Caco-2 (cell line): ENCODE data around the gene ATP1A1. TPM values are rescaled to one million over a fixed set of nuclear protein-coding genes. Genes with fewer than 3 reads are reported as not detected.

Experiments used
- Bru-seq: library from RNA; stranded (reverse); fragments of 400-500 nt; gene quantifications from one replicate; lab custom pipeline; 2021; lab: Mats Ljungman, UMichigan
- BruChase-seq, 2 experiments: library from RNA; stranded (reverse); fragments of 400-500 nt; gene quantifications; one replicate each; lab custom pipeline; 2021; lab: Mats Ljungman, UMichigan
- BruUV-seq: library from RNA; stranded (reverse); fragments of 400-500 nt; replicated peaks from 2 replicates; lab custom pipeline; 2021; lab: Mats Ljungman, UMichigan
- CTCF ChIA-PET: fragments of 300-600 bp; sonication (Branson Sonifier 250); formaldehyde crosslinking; loops from one replicate; lab custom pipeline; 2022; ENCODE audit warnings: antibody characterized with exemption; lab: Charles Lee
- POLR2A ChIA-PET: fragments of 300-600 bp; sonication (Branson Sonifier 250); formaldehyde crosslinking; loops from one replicate; lab custom pipeline; 2022; ENCODE audit warnings: antibody characterized with exemption; lab: Charles Lee
- DNase-seq, 2 experiments: peaks; one replicate each; pipeline versions ENCODE4 v3.0.0 to v3.0.0-alpha.2; 2020 to 2022
- H3K27me3 ChIP-seq: replicated peaks from 2 replicates; pipeline ENCODE4 v1.6.0; 2011; ENCODE audit warnings: low read length; ENCODE audit not compliant: control insufficient read depth, insufficient read depth
- H3K36me3 ChIP-seq: 2 replicates; pipeline ENCODE4 v1.5.1; 2011; ENCODE audit warnings: low read length; ENCODE audit not compliant: control insufficient read depth, insufficient read depth
- H3K4me1 ChIP-seq: fragments of 250-450 bp; sonication (Bioruptor Pico); 2 replicates; pipeline ENCODE4 v1.5.1; 2020; ENCODE audit warnings: mild to moderate bottlenecking
- H3K4me3 ChIP-seq: 2 replicates; pipeline ENCODE4 v1.5.1; 2011; ENCODE audit warnings: low read depth, mild to moderate bottlenecking, control low read depth, low read length
- H3K9me3 ChIP-seq: fragments of 250-450 bp; sonication (Bioruptor Pico); 2 replicates; pipeline ENCODE4 v1.5.1; 2020; ENCODE audit warnings: mild to moderate bottlenecking, moderate library complexity
- H3K27ac Mint-ChIP-seq: one replicate; pipeline ENCODE4 v1.8.0; 2022; ENCODE audit warnings: mixed read lengths; ENCODE audit not compliant: unreplicated experiment
- H3K27me3 Mint-ChIP-seq: one replicate; pipeline ENCODE4 v1.8.0; 2022; ENCODE audit warnings: mixed read lengths; ENCODE audit not compliant: insufficient read depth, unreplicated experiment
- H3K36me3 Mint-ChIP-seq: one replicate; pipeline ENCODE4 v1.8.0; 2022; ENCODE audit warnings: mild to moderate bottlenecking, mixed read lengths; ENCODE audit not compliant: insufficient read depth, unreplicated experiment
- H3K4me1 Mint-ChIP-seq: one replicate; pipeline ENCODE4 v1.8.0; 2022; ENCODE audit warnings: low read depth, mixed read lengths; ENCODE audit not compliant: unreplicated experiment
- H3K4me3 Mint-ChIP-seq: one replicate; pipeline ENCODE4 v1.8.0; 2022; ENCODE audit warnings: mild to moderate bottlenecking, moderate library complexity, mixed read lengths; ENCODE audit not compliant: unreplicated experiment
- H3K9me3 Mint-ChIP-seq: one replicate; pipeline ENCODE4 v1.8.0; 2022; ENCODE audit warnings: mixed read lengths; ENCODE audit not compliant: unreplicated experiment
- CTCF ChIP-seq, 2 experiments: fragments of 200-600 bp in 1 of 2; IDR thresholded peaks; 1 replicate in 1 of 2; 2 replicates in 1 of 2; pipeline versions ENCODE4 v1.5.1 to v1.8.0; 2011 to 2022; ENCODE audit warnings: antibody characterized with exemption in 1 of 2, control low read depth in 1 of 2, inconsistent platforms in 1 of 2, low read depth in 1 of 2, low read length in 1 of 2, mild to moderate bottlenecking in 1 of 2, moderate library complexity in 1 of 2; ENCODE audit not compliant: insufficient read depth in 1 of 2, severe bottlenecking in 1 of 2, unreplicated experiment in 1 of 2
- intact Hi-C: fragments of 100-400 bp; cut with micrococcal nuclease; formaldehyde crosslinking; loops from one replicate; pipeline ENCODE4 v1.10.0; 2022; ENCODE audit not compliant: unreplicated experiment
- long read RNA-seq: library from polyadenylated mRNA; stranded (forward); transcript quantifications from one replicate; pipeline ENCODE4 v2.0.0, GENCODE V29; 2022
- total RNA-seq: library from RNA; stranded (reverse); gene quantifications from 2 replicates; pipeline ENCODE4 v1.2.3, GENCODE V29; 2022

Gene ATP1A1
- 479 and 508 TPM in 2 replicates for total RNA-seq
- Bru-seq, nascent RNA = percentile 96 among the genes with signal in this experiment
- percentile 96 among the genes with signal in this experiment for BruChase-seq, experiment 1, labeled RNA remaining after a 2-hour chase
- BruChase-seq, experiment 2, labeled RNA remaining after a 6-hour chase = percentile 98 among the genes with signal in this experiment
- long read RNA-seq, transcript ATP1A1-201 (23 exons, 3,654 nt) = major isoform, 266 of 428 reads
- long read RNA-seq, partial matches to known transcripts = 142 of 428 reads
- long read RNA-seq, other reads (novel, unspliced or antisense) = 18 of 428 reads

GRCh38 chr1:116372651-116373430 is at the start of gene ATP1A1:
TSS of gene ATP1A1 (plus strand) at chr1:116373244. CDS start at chr1:116373512, 268 bp downstream.
- BruUV-seq = no TSS peak
- H3K4me1 ChIP-seq = peaks cover 23% of the 10 kb centered on the region
- Mint-ChIP-seq H3K27me3 (no peaks in the 10 kb centered on the region), H3K27ac (peak within 1 kb of the TSS; percentile 91), H3K36me3 (peaks cover 32% of the 10 kb centered on the region), H3K4me3 (peak within 1 kb of the TSS; percentile 89), H3K4me1 (peaks cover 15% of the 10 kb centered on the region), H3K9me3 (no peaks in the 10 kb centered on the region)
- peak; percentile 95 to 97 for DNase-seq
- H3K36me3 ChIP-seq = no peaks in the 10 kb centered on the region
- TF ChIP-seq CTCF (IDR thresholded peaks at IDR 0.05; ENCODE audit: insufficient read depth in 1 of 2, low read depth in 1 of 2, low read length in 1 of 2, severe bottlenecking in 1 of 2, unreplicated experiment in 1 of 2) = no peak
- POLR2A ChIA-PET = interaction anchor here (0.7 to 1.0 kb wide), 4 partner anchors 9 to 54 kb away, joined by 3 to 13 read pairs (median 4); no protein-coding TSS in a partner anchor
- CTCF ChIA-PET = interaction anchor here (0.6 to 1.9 kb wide), 3 partner anchors 103 to 233 kb away, joined by 4 to 8 read pairs (median 6); no protein-coding TSS in a partner anchor
- H3K9me3 ChIP-seq = no peaks in the 10 kb centered on the region
- no peaks in the 10 kb centered on the region for H3K27me3 ChIP-seq
- peak within 1 kb of the TSS; percentile 86 for H3K4me3 ChIP-seq
- intact Hi-C loops = loop anchor here (2.0 to 5.0 kb wide), 3 partner anchors 54 to 220 kb away; no protein-coding TSS in a partner anchor

- no peaks in the 10 kb centered on the region for H3K36me3 Mint-ChIP-seq
- H3K36me3 ChIP-seq = no peaks in the 10 kb centered on the region
- no peak overlapping the region for H3K4me3 ChIP-seq
- no peaks in the 10 kb centered on the region for H3K27me3 Mint-ChIP-seq
- peaks cover 36% of the 10 kb centered on the region for H3K4me1 ChIP-seq
- BruUV-seq = no TSS peak
- no peak overlapping the region for H3K4me3 Mint-ChIP-seq
- CTCF ChIA-PET = no interaction called here
- POLR2A ChIA-PET = interaction anchor here (0.5 kb wide), 1 partner anchor 68 kb away, joined by 3 read pairs; no protein-coding TSS in a partner anchor
- H3K4me1 Mint-ChIP-seq = peaks cover 25% of the 10 kb centered on the region
- H3K27ac Mint-ChIP-seq = no peak overlapping the region
- H3K27me3 ChIP-seq = no peaks in the 10 kb centered on the region
- DNase-seq = no peak
- H3K9me3 ChIP-seq = no peaks in the 10 kb centered on the region
- no peaks in the 10 kb centered on the region for H3K9me3 Mint-ChIP-seq
- TF ChIP-seq CTCF (IDR thresholded peaks at IDR 0.05; ENCODE audit: insufficient read depth in 1 of 2, low read depth in 1 of 2, low read length in 1 of 2, severe bottlenecking in 1 of 2, unreplicated experiment in 1 of 2) = no peak
- intact Hi-C loops = loop anchor here (2.0 to 5.0 kb wide), 2 partner anchors 13 to 164 kb away; no protein-coding TSS in a partner anchor
Observed at GRCh38 chr1:116323491-116323890, 49.6 kb upstream of the ATP1A1 start.

DNA sequence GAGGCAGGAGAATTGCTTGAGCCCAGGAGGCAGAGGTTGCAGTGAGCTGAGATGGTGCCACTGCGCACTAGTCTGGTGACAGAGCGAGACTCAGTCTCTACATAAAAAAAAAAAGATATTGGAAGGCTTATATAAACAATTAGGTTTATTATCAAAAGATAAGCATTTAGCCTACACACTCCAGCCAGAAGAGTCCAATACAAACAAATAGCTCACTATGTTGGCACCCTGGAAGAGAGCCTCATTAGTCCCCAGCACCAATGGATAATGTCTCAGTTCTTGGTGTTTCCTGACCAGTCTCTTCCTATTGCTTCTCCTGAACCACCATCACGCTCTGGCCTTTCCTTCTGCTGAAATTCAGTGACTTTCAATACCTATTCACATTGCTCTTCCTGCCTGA is 48.6 kb upstream of the ATP1A1 start:
- H3K36me3 Mint-ChIP-seq = no peaks in the 10 kb centered on the region
- H3K4me3 Mint-ChIP-seq = no peak overlapping the region
- no TSS peak for BruUV-seq
- Histone ChIP-seq H3K9me3 (no peaks in the 10 kb centered on the region), H3K4me1 (peaks cover 31% of the 10 kb centered on the region), H3K27me3 (no peaks in the 10 kb centered on the region), H3K4me3 (no peak overlapping the region), H3K36me3 (no peaks in the 10 kb centered on the region)
- ChIA-PET POLR2A (no interaction called here), CTCF (no interaction called here)
- DNase-seq = no peak
- H3K9me3 Mint-ChIP-seq = no peaks in the 10 kb centered on the region
- H3K27ac Mint-ChIP-seq = no peak overlapping the region
- H3K27me3 Mint-ChIP-seq = no peaks in the 10 kb centered on the region
- no peak for TF ChIP-seq CTCF (IDR thresholded peaks at IDR 0.05; ENCODE audit: insufficient read depth in 1 of 2, low read depth in 1 of 2, low read length in 1 of 2, severe bottlenecking in 1 of 2, unreplicated experiment in 1 of 2)
- peaks cover 17% of the 10 kb centered on the region for H3K4me1 Mint-ChIP-seq
- intact Hi-C loops = loop anchor here (5.0 kb wide), 1 partner anchor 163 kb away; no protein-coding TSS in a partner anchor
